ENCODE results near the gene MUS81. TPM values are rescaled to one million over a fixed set of nuclear protein-coding genes. Genes with fewer than 3 reads are reported as not detected.
A peak's percentile ranks its signal among the peaks of the same experiment; 100 is the strongest.

MUS81 gene
- total and polyA plus RNA-seq, 10 of the 15 experiments (the other 5 are each of a cell fraction or from before 2014, with no cell fraction given): 11.8 to 76.1 (median 48.4) TPM

DNA sequence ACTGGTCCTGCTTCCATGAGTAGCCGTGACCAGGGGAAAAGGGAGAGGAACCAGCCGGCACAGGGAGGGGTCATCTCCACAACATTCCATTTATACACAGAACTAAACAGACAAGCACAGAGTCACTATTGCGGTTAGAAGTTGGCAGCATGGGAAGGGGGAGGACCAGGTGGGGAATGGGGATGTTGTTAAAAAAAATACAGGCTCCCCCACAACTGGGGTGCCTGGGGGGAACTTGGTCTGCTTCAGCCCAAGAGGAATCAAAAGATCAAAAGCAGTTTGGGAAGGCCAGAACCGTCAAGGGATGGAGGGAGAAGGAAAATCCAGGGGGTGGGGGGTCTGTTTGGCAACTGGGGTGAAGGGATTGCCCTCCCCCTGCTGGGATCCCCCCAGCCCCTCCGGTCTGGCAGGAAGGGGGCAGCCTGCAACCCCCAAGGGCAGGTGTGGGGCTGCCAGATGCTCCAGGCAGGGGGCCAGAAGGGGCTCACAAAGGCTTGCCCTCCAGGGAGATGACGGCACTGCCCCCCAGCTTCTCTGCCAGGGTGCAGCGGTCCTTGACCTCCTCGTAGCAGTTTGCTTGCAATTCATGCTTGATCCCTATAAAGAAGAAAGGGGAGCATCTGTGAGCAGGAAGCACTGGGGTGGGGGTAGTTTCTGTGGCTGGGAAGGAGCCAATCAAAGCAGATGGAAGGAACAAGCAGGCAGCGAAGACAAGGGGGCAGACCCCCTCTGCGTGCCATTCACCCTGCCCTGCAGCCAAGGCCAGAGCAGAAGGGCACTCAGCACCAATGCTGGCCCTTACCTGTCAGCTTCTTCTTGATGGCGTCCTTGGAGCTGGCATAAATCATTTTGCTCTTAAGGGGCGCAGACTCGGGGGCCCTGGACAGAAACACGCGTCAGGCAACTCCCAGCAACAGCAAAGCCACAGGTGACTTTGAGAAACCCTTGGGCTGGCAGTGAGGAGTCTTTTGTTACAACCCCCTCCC, 5.1 kb upstream of the MUS81 start:
- BruUV-seq (replicated peaks): TSS peak; percentile 80
- H3K9me3 ChIP-seq (replicated peaks; ENCODE audit: control insufficient read depth, insufficient read depth, low read length): peaks cover 2% of the 10 kb centered on the region; the same call in 2 of the 3 replicates
- H2AFZ ChIP-seq (ENCODE audit: control insufficient read depth, low read depth, low read length): no peak overlapping the region
- TF ChIP-seq POLR2AphosphoS5 (IDR thresholded peaks at IDR 0.05; ENCODE audit: low read length): peak; percentile 34; the same call in 1 of the 2 replicates
- no peak for TF ChIP-seq JUNB (IDR thresholded peaks at IDR 0.05)
- POLR2A ChIA-PET: no interaction called here
- H3K36me3 ChIP-seq (ENCODE audit: control insufficient read depth in 2 of 2, insufficient read depth in 2 of 2, low read length in 1 of 2): peaks cover 32 to 41% of the 10 kb centered on the region in 2 experiments; a peak in 3 of 4 replicates
- H3K79me2 ChIP-seq (ENCODE audit: control insufficient read depth, insufficient read depth, low read length): peaks cover 46% of the 10 kb centered on the region
- SMC1A ChIA-PET (ENCODE audit: uncharacterized antibody, unreplicated experiment): no interaction called here
- RAD21 ChIA-PET (ENCODE audit: unreplicated experiment): no interaction called here
- 74% methylated on average over 14 of the region's 15 CpGs for WGBS (ENCODE audit: insufficient coverage, insufficient replicate concordance, low lambda C conversion rate, missing lambda C conversion rate)
- FAIRE-seq (no peak), DNase-seq (ENCODE audit: low read depth, low spot score) (no peak), ATAC-seq (no peak)
- H3K4me2 ChIP-seq (ENCODE audit: control insufficient read depth, insufficient read depth): peak overlapping the region; percentile 94
- H3K27ac ChIP-seq (ENCODE audit: control insufficient read depth, insufficient read depth): no peak overlapping the region
- no peak overlapping the region for H3K9ac ChIP-seq (ENCODE audit: control insufficient read depth, insufficient read depth, low read length)
- CTCF ChIA-PET: no interaction called here
- H3K27me3 ChIP-seq (replicated peaks in 1 of 2; ENCODE audit: control insufficient read depth in 2 of 2, insufficient read depth in 2 of 2, low read length in 1 of 2): no peaks in the 10 kb centered on the region
- peaks cover 24% of the 10 kb centered on the region for H4K20me1 ChIP-seq (ENCODE audit: control insufficient read depth, insufficient read depth)
- peaks cover 10% of the 10 kb centered on the region for H3K4me1 ChIP-seq (ENCODE audit: control insufficient read depth, insufficient read depth, low read length)
- intact Hi-C loops (cut with micrococcal nuclease; ENCODE audit: unreplicated experiment): loop anchor here (5.0 kb wide), 1 partner anchor 197 kb away; the partner anchor contains the start of gene SF3B2
- no peak overlapping the region for H3K4me3 ChIP-seq
- in situ Hi-C loops (cut with MboI): loop anchor here (25.0 kb wide), 1 partner anchor 1618 kb away; the partner anchor contains the start of genes DNAJC4, FKBP2, NUDT22 and PPP1R14B

DNA sequence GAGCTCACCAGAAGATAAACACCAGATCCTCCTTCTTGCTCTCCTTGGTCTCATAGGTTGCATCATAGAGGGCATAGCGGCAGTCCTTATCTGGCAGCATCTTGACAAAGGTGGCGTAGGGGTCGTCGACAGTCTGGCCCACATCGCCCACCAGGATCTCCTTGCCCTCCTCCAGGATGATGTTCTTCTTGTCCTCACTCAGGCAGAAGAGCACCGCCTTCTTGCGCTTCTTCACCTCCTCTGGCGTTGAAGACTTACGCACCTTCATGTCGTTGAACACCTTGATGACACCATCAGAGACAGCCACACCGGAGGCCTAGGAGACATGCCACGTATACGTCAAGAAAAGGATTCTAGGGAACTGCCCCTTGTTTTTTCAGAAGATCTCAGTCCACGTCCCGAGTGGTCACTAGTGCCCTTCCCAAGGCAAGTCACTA, 4.3 kb upstream of the MUS81 start:
- no peak for ATAC-seq
- 83% methylated on average over 15 of the region's 15 CpGs for WGBS (ENCODE audit: insufficient coverage, insufficient replicate concordance, low lambda C conversion rate, missing lambda C conversion rate)
- ChIA-PET CTCF (no interaction called here), SMC1A (ENCODE audit: uncharacterized antibody, unreplicated experiment) (no interaction called here), POLR2A (no interaction called here), RAD21 (ENCODE audit: unreplicated experiment) (no interaction called here)
- DNase-seq (ENCODE audit: low read depth, low spot score): no peak
- intact Hi-C loops (cut with micrococcal nuclease; ENCODE audit: unreplicated experiment) (loop anchor here (5.0 kb wide), 1 partner anchor 196 kb away; the partner anchor contains the start of gene SF3B2), in situ Hi-C loops (cut with MboI) (loop anchor here (25.0 kb wide), 1 partner anchor 1619 kb away; the partner anchor contains the start of genes DNAJC4, FKBP2, NUDT22 and PPP1R14B)
- H3K27me3 ChIP-seq (replicated peaks in 1 of 2; ENCODE audit: control insufficient read depth in 2 of 2, insufficient read depth in 2 of 2, low read length in 1 of 2): no peaks in the 10 kb centered on the region
- peaks cover 32 to 41% of the 10 kb centered on the region in 2 experiments; a peak in 3 of 4 replicates for H3K36me3 ChIP-seq (ENCODE audit: control insufficient read depth in 2 of 2, insufficient read depth in 2 of 2, low read length in 1 of 2)
- peak overlapping the region; percentile 93 for H3K4me3 ChIP-seq
- H3K9ac ChIP-seq (ENCODE audit: control insufficient read depth, insufficient read depth, low read length): peak overlapping the region; percentile 92
- no peak overlapping the region for H2AFZ ChIP-seq (ENCODE audit: control insufficient read depth, low read depth, low read length)
- no peak overlapping the region for H3K27ac ChIP-seq (ENCODE audit: control insufficient read depth, insufficient read depth)
- TF ChIP-seq TARDBP (IDR thresholded peaks at IDR 0.05; ENCODE audit: borderline replicate concordance) (no peak), POLR2A (IDR thresholded peaks at IDR 0.05; ENCODE audit: low read depth, low read length) (peak; percentile 55), POLR2AphosphoS5 (IDR thresholded peaks at IDR 0.05; ENCODE audit: low read length) (peak; percentile 22; the same call in 1 of the 2 replicates)
- BruUV-seq (replicated peaks): no TSS peak
- H3K4me2 ChIP-seq (ENCODE audit: control insufficient read depth, insufficient read depth): peak overlapping the region; percentile 94
- H3K79me2 ChIP-seq (ENCODE audit: control insufficient read depth, insufficient read depth, low read length): peaks cover 50% of the 10 kb centered on the region
- peaks cover 2% of the 10 kb centered on the region; the same call in 2 of the 3 replicates for H3K9me3 ChIP-seq (replicated peaks; ENCODE audit: control insufficient read depth, insufficient read depth, low read length)
- H3K4me1 ChIP-seq (ENCODE audit: control insufficient read depth, insufficient read depth, low read length): peaks cover 10% of the 10 kb centered on the region
- FAIRE-seq: no peak
- H4K20me1 ChIP-seq (ENCODE audit: control insufficient read depth, insufficient read depth): peaks cover 24% of the 10 kb centered on the region
